Measurements from ENCODE around the gene FGF14. TPM values are rescaled to one million over a fixed set of nuclear protein-coding genes. Genes with fewer than 3 reads are reported as not detected.

Gene FGF14
- total RNA-seq, 1 donor from 2014 or later: 4.6 TPM

- Mint-ChIP-seq H3K4me3 (ENCODE audit: low read depth) (no peak overlapping the region), H3K27ac (no peak overlapping the region), H3K4me1 (ENCODE audit: low read depth) (peaks cover 4% of the 10 kb centered on the region), H3K36me3 (ENCODE audit: insufficient read depth) (no peaks in the 10 kb centered on the region), H3K27me3 (peaks cover 4% of the 10 kb centered on the region), H3K9me3 (ENCODE audit: low read depth) (peaks cover 3% of the 10 kb centered on the region)
- no peak for TF ChIP-seq CTCF (IDR thresholded peaks at IDR 0.05; ENCODE audit: unreplicated experiment)
- no peak for DNase-seq (ENCODE audit: low spot score, unreplicated experiment)
Measured at GRCh38 chr13:102220681-102221228, 181.1 kb downstream of the FGF14 start.

- Mint-ChIP-seq H3K27ac (no peak overlapping the region), H3K4me3 (ENCODE audit: low read depth) (no peak overlapping the region), H3K36me3 (ENCODE audit: insufficient read depth) (no peaks in the 10 kb centered on the region), H3K27me3 (no peaks in the 10 kb centered on the region), H3K9me3 (ENCODE audit: low read depth) (peaks cover 3% of the 10 kb centered on the region), H3K4me1 (ENCODE audit: low read depth) (peaks cover 4% of the 10 kb centered on the region)
- no peak for DNase-seq (ENCODE audit: low spot score, unreplicated experiment)
- TF ChIP-seq CTCF (IDR thresholded peaks at IDR 0.05; ENCODE audit: unreplicated experiment): no peak
Measured at GRCh38 chr13:102214956-102215355, 186.9 kb downstream of the FGF14 start.

GRCh38 chr13:102212729-102213128, 189.1 kb downstream of the FGF14 start:
- Mint-ChIP-seq H3K27me3 (no peaks in the 10 kb centered on the region), H3K36me3 (ENCODE audit: insufficient read depth) (no peaks in the 10 kb centered on the region), H3K27ac (no peak overlapping the region), H3K4me1 (ENCODE audit: low read depth) (no peaks in the 10 kb centered on the region), H3K9me3 (ENCODE audit: low read depth) (no peaks in the 10 kb centered on the region), H3K4me3 (ENCODE audit: low read depth) (no peak overlapping the region)
- TF ChIP-seq CTCF (IDR thresholded peaks at IDR 0.05; ENCODE audit: unreplicated experiment): no peak
- DNase-seq (ENCODE audit: low spot score, unreplicated experiment): no peak

GRCh38 chr13:102208347-102208746, 193.5 kb downstream of the FGF14 start:
- no peak for TF ChIP-seq CTCF (IDR thresholded peaks at IDR 0.05; ENCODE audit: unreplicated experiment)
- Mint-ChIP-seq H3K4me3 (ENCODE audit: low read depth) (no peak overlapping the region), H3K4me1 (ENCODE audit: low read depth) (no peaks in the 10 kb centered on the region), H3K9me3 (ENCODE audit: low read depth) (no peaks in the 10 kb centered on the region), H3K36me3 (ENCODE audit: insufficient read depth) (no peaks in the 10 kb centered on the region), H3K27ac (no peak overlapping the region), H3K27me3 (no peaks in the 10 kb centered on the region)
- no peak for DNase-seq (ENCODE audit: low spot score, unreplicated experiment)

GRCh38 chr13:102207680-102208342, 194.0 kb downstream of the FGF14 start:
- H3K36me3 Mint-ChIP-seq (ENCODE audit: insufficient read depth): no peaks in the 10 kb centered on the region
- TF ChIP-seq CTCF (IDR thresholded peaks at IDR 0.05; ENCODE audit: unreplicated experiment): no peak
- no peak overlapping the region for H3K4me3 Mint-ChIP-seq (ENCODE audit: low read depth)
- no peaks in the 10 kb centered on the region for H3K4me1 Mint-ChIP-seq (ENCODE audit: low read depth)
- no peak for DNase-seq (ENCODE audit: low spot score, unreplicated experiment)
- no peaks in the 10 kb centered on the region for H3K9me3 Mint-ChIP-seq (ENCODE audit: low read depth)
- no peaks in the 10 kb centered on the region for H3K27me3 Mint-ChIP-seq
- H3K27ac Mint-ChIP-seq: no peak overlapping the region

All from progenitor cell of endocrine pancreas (in vitro differentiated cells).